SH-SY5Y (cell line): ENCODE data around the gene SEPTIN1.

Experiments used
- GATA2 ChIP-seq: IDR thresholded peaks from 2 replicates; pipeline ENCODE4 v1.6.1; 2011; ENCODE audit warnings: mild to moderate bottlenecking, low read depth, low read length
- GATA3 ChIP-seq: IDR thresholded peaks from 2 replicates; pipeline ENCODE4 v1.6.1; 2011; ENCODE audit warnings: low read depth, mild to moderate bottlenecking, low read length, moderate library complexity

- TF ChIP-seq GATA3 (no peak), GATA2 (no peak)
Measured at GRCh38 chr16:30369938-30370455, 12.4 kb downstream of the SEPTIN1 start.
